Karpas-422 (cell line): ENCODE measurements around the gene TLNRD1. TPM values are rescaled to one million over a fixed set of nuclear protein-coding genes. Genes with fewer than 3 reads are reported as not detected.

Source experiments
- DNase-seq: peaks from one replicate; pipeline ENCODE4 v3.0.0-alpha.2; 2015
- H2AFZ ChIP-seq: fragments of 200-600 bp; sonication (generic); 2 replicates; pipeline ENCODE4 v1.6.1; 2014; ENCODE audit warnings: antibody characterized with exemption, low read length, mixed read lengths
- H3K27ac ChIP-seq: fragments of 200-600 bp; sonication (generic); 2 replicates; pipeline ENCODE4 v1.5.1; 2014; ENCODE audit warnings: mild to moderate bottlenecking, low read length, moderate library complexity
- H3K27me3 ChIP-seq: fragments of 200-600 bp; sonication (generic); 2 replicates; pipeline ENCODE4 v1.6.1; 2014; ENCODE audit warnings: low read length, mixed read lengths
- H3K36me3 ChIP-seq: fragments of 200-600 bp; sonication (generic); 2 replicates; pipeline ENCODE4 v1.6.1; 2014; ENCODE audit warnings: low read length, mixed read lengths; ENCODE audit not compliant: insufficient read depth
- H3K4me1 ChIP-seq: fragments of 200-600 bp; sonication (generic); 2 replicates; pipeline ENCODE4 v1.6.1; 2014; ENCODE audit warnings: mild to moderate bottlenecking, low read length, mixed read lengths
- H3K4me2 ChIP-seq: fragments of 200-600 bp; sonication (generic); 2 replicates; pipeline ENCODE4 v1.6.1; 2014; ENCODE audit warnings: low read length, low read depth, mild to moderate bottlenecking; ENCODE audit not compliant: poor library complexity, severe bottlenecking
- H3K4me3 ChIP-seq: fragments of 200-600 bp; sonication (generic); 2 replicates; pipeline ENCODE4 v1.5.1; 2014; ENCODE audit warnings: mild to moderate bottlenecking, antibody characterized with exemption, low read length, mixed read lengths
- H3K79me2 ChIP-seq: fragments of 200-600 bp; sonication (generic); 2 replicates; pipeline ENCODE4 v1.6.1; 2014; ENCODE audit warnings: mild to moderate bottlenecking, low read length, mixed read lengths
- H3K9ac ChIP-seq: fragments of 200-600 bp; sonication (generic); 2 replicates; pipeline ENCODE4 v1.6.0; 2014; ENCODE audit warnings: low read length
- H3K9me2 ChIP-seq: fragments of 200-600 bp; sonication (generic), shearing (Covaris generic); replicated peaks from 2 replicates; pipeline ENCODE4 v1.6.0; 2014; ENCODE audit warnings: mild to moderate bottlenecking, low read length, moderate library complexity; ENCODE audit not compliant: insufficient read depth
- H3K9me3 ChIP-seq: fragments of 300-700, 200-600 bp; sonication (generic); 2 replicates; pipeline ENCODE4 v1.6.1; 2014; ENCODE audit warnings: low read length, mixed read lengths
- H4K20me1 ChIP-seq: fragments of 200-600 bp; sonication (generic); 2 replicates; pipeline ENCODE4 v1.6.1; 2014; ENCODE audit warnings: mild to moderate bottlenecking, antibody characterized with exemption, low read length, low read depth; ENCODE audit not compliant: insufficient read depth
- total RNA-seq: library from RNA; depleted of rRNA; stranded (reverse); fragments of >200 nt; shearing (Covaris generic); gene quantifications from 2 replicates; pipeline ENCODE4 v1.2.3, GENCODE V29; 2014; ENCODE audit warnings: low replicate concordance

TLNRD1 gene
- total RNA-seq, 1 experiment from 2014 or later, result 5.4 TPM

GRCh38 chr15:81031203-81031602 lies 30.5 kb downstream of the TLNRD1 start:
- H3K79me2 ChIP-seq, result no peaks in the 10 kb centered on the region
- H3K4me1 ChIP-seq, result peaks cover 5% of the 10 kb centered on the region; the same call in 1 of the 2 replicates
- no peaks in the 10 kb centered on the region for H3K36me3 ChIP-seq
- H4K20me1 ChIP-seq, result 0 out of 2 replicates have a peak, but pooled peaks cover 4% of the 10 kb centered on the region
- no peak overlapping the region for H3K4me3 ChIP-seq
- no peak overlapping the region for H3K4me2 ChIP-seq
- no peaks in the 10 kb centered on the region for H3K9me3 ChIP-seq
- no peaks in the 10 kb centered on the region for H3K9me2 ChIP-seq
- no peak overlapping the region for H2AFZ ChIP-seq
- no peaks in the 10 kb centered on the region for H3K27me3 ChIP-seq
- no peak for DNase-seq
- H3K9ac ChIP-seq, result no peak overlapping the region
- no peak overlapping the region for H3K27ac ChIP-seq

GRCh38 chr15:81032355-81032754 lies 31.6 kb downstream of the TLNRD1 start:
- Histone ChIP-seq H3K4me2 (no peak overlapping the region), H4K20me1 (0 out of 2 replicates have a peak, but pooled peaks cover 4% of the 10 kb centered on the region), H3K27me3 (no peaks in the 10 kb centered on the region), H3K27ac (no peak overlapping the region), H3K4me3 (no peak overlapping the region), H3K9ac (no peak overlapping the region), H3K9me2 (no peaks in the 10 kb centered on the region), H3K36me3 (no peaks in the 10 kb centered on the region), H2AFZ (no peak overlapping the region), H3K4me1 (peaks cover 5% of the 10 kb centered on the region; the same call in 1 of the 2 replicates), H3K79me2 (no peaks in the 10 kb centered on the region), H3K9me3 (no peaks in the 10 kb centered on the region)
- no peak for DNase-seq

GRCh38 chr15:81032818-81033217 lies 32.1 kb downstream of the TLNRD1 start:
- H3K9ac ChIP-seq, result no peak overlapping the region
- 0 out of 2 replicates have a peak, but pooled peaks cover 4% of the 10 kb centered on the region for H4K20me1 ChIP-seq
- H3K9me3 ChIP-seq, result no peaks in the 10 kb centered on the region
- H2AFZ ChIP-seq, result no peak overlapping the region
- no peaks in the 10 kb centered on the region for H3K27me3 ChIP-seq
- no peak overlapping the region for H3K4me3 ChIP-seq
- no peak overlapping the region for H3K27ac ChIP-seq
- H3K36me3 ChIP-seq, result no peaks in the 10 kb centered on the region
- H3K79me2 ChIP-seq, result no peaks in the 10 kb centered on the region
- H3K4me2 ChIP-seq, result no peak overlapping the region
- no peak for DNase-seq
- no peaks in the 10 kb centered on the region for H3K9me2 ChIP-seq
- H3K4me1 ChIP-seq, result peaks cover 5% of the 10 kb centered on the region; the same call in 1 of the 2 replicates

GRCh38 chr15:81033508-81033907 lies 32.8 kb downstream of the TLNRD1 start:
- no peaks in the 10 kb centered on the region for H3K36me3 ChIP-seq
- no peak overlapping the region for H3K27ac ChIP-seq
- H3K79me2 ChIP-seq, result no peaks in the 10 kb centered on the region
- H2AFZ ChIP-seq, result no peak overlapping the region
- DNase-seq, result no peak
- no peaks in the 10 kb centered on the region for H3K9me2 ChIP-seq
- H3K4me2 ChIP-seq, result no peak overlapping the region
- H3K27me3 ChIP-seq, result no peaks in the 10 kb centered on the region
- H3K4me3 ChIP-seq, result no peak overlapping the region
- H3K4me1 ChIP-seq, result peaks cover 5% of the 10 kb centered on the region; the same call in 1 of the 2 replicates
- H3K9me3 ChIP-seq, result no peaks in the 10 kb centered on the region
- H4K20me1 ChIP-seq, result 0 out of 2 replicates have a peak, but pooled peaks cover 4% of the 10 kb centered on the region
- no peak overlapping the region for H3K9ac ChIP-seq

GRCh38 chr15:81037952-81038743 lies 37.4 kb downstream of the TLNRD1 start:
- H3K79me2 ChIP-seq, result no peaks in the 10 kb centered on the region
- H3K4me2 ChIP-seq, result no peak overlapping the region
- H3K36me3 ChIP-seq, result no peaks in the 10 kb centered on the region
- no peak overlapping the region for H3K27ac ChIP-seq
- H3K9me3 ChIP-seq, result no peaks in the 10 kb centered on the region
- H3K4me3 ChIP-seq, result no peak overlapping the region
- H3K4me1 ChIP-seq, result no peaks in the 10 kb centered on the region
- no peaks in the 10 kb centered on the region for H3K9me2 ChIP-seq
- H2AFZ ChIP-seq, result no peak overlapping the region
- H3K9ac ChIP-seq, result no peak overlapping the region
- no peaks in the 10 kb centered on the region for H3K27me3 ChIP-seq
- no peak for DNase-seq
- 0 out of 2 replicates have a peak, but pooled peaks cover 4% of the 10 kb centered on the region for H4K20me1 ChIP-seq

GRCh38 chr15:81038975-81039607 lies 38.4 kb downstream of the TLNRD1 start:
- H3K79me2 ChIP-seq, result no peaks in the 10 kb centered on the region
- DNase-seq, result no peak
- H3K9me3 ChIP-seq, result no peaks in the 10 kb centered on the region
- no peaks in the 10 kb centered on the region for H3K27me3 ChIP-seq
- H3K9ac ChIP-seq, result no peak overlapping the region
- H3K4me2 ChIP-seq, result no peak overlapping the region
- no peaks in the 10 kb centered on the region for H3K4me1 ChIP-seq
- no peak overlapping the region for H2AFZ ChIP-seq
- H3K9me2 ChIP-seq, result no peaks in the 10 kb centered on the region
- H3K27ac ChIP-seq, result no peak overlapping the region
- H3K36me3 ChIP-seq, result no peaks in the 10 kb centered on the region
- H3K4me3 ChIP-seq, result no peak overlapping the region
- H4K20me1 ChIP-seq, result no peaks in the 10 kb centered on the region

GRCh38 chr15:81040757-81041156 lies 40.0 kb downstream of the TLNRD1 start:
- no peaks in the 10 kb centered on the region for H3K4me1 ChIP-seq
- H3K9me3 ChIP-seq, result no peaks in the 10 kb centered on the region
- H3K9ac ChIP-seq, result no peak overlapping the region
- no peaks in the 10 kb centered on the region for H3K27me3 ChIP-seq
- no peak for DNase-seq
- H3K4me2 ChIP-seq, result no peak overlapping the region
- no peak overlapping the region for H2AFZ ChIP-seq
- H3K4me3 ChIP-seq, result no peak overlapping the region
- no peaks in the 10 kb centered on the region for H3K36me3 ChIP-seq
- H4K20me1 ChIP-seq, result no peaks in the 10 kb centered on the region
- no peak overlapping the region for H3K27ac ChIP-seq
- no peaks in the 10 kb centered on the region for H3K79me2 ChIP-seq
- H3K9me2 ChIP-seq, result no peaks in the 10 kb centered on the region

- Histone ChIP-seq H3K27me3 (no peaks in the 10 kb centered on the region), H3K4me1 (no peaks in the 10 kb centered on the region), H3K9me3 (no peaks in the 10 kb centered on the region), H2AFZ (no peak overlapping the region), H3K79me2 (no peaks in the 10 kb centered on the region), H3K27ac (no peak overlapping the region), H3K4me3 (no peak overlapping the region), H3K4me2 (no peak overlapping the region), H3K36me3 (no peaks in the 10 kb centered on the region), H4K20me1 (no peaks in the 10 kb centered on the region), H3K9me2 (no peaks in the 10 kb centered on the region), H3K9ac (no peak overlapping the region)
- DNase-seq, result no peak
Measured at GRCh38 chr15:81043281-81043934, 42.7 kb downstream of the TLNRD1 start.
